HL-60/S4 treated with phorbol 12-myristate 13-acetate at 8.2 ng/mL for 4 days and 3 days (cell line): ENCODE results near the gene DBNDD1.
"Not testable (repeated sequence)": the region's sequence is repeated elsewhere in the genome, so short reads cannot be mapped to it uniquely, and the experiment has no call there.

Experiments used
- in situ Hi-C: fragments of 300-500 bp; cut with MboI; formaldehyde crosslinking; loops from 2 replicates; pipeline ENCODE4 v1.15.0; 2022; ENCODE audit warnings: low sequenced_read_pairs

DBNDD1 gene, protein sequence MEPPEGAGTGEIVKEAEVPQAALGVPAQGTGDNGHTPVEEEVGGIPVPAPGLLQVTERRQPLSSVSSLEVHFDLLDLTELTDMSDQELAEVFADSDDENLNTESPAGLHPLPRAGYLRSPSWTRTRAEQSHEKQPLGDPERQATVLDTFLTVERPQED

DNA sequence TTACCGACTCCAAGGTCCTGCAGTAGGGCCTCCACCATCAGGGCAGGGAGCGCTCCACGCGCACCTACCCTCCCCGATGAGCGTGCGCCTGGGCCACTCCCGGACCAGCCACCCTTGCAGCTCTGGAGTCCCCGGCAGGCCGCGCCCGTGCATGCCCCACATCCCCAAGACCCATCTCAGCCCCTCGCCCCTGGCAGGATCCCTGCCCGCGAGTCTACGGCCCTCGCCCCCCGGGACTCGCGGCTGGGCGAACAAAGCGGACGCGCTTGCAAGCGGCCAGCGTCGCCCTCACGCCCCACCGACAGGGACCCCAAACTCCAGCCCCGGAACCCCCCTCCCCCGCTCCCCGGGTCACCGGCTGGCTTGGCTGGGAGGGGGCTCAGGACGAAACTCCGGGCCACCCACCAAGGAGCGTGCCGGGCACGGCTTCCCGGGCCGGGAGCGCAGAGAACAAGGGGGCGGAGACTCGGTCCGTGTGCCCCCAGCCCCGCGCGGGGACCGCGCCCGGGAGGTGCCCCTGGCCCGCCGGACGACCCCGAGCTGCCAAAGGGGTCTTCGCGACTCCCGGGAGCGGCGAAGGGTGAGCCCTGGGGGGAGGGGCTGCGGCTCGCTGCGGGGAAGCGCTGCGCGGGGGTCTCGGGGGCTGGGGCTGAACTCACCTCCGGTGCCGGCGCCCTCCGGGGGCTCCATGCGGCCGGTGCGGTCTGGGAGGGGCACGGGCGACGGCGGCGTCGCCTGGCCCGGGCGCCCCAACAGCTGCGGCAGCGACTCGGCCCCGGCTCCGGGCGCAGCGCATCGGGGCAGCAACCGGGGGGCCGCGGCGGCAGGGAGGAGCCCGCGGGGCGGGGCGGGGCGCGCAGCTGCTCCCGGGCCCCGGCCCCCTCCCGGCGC, at the start of gene DBNDD1:
DBNDD1 (minus strand) TSS at position 805 of the 891 bp plus-strand sequence; CDS start at position 690, 115 bp downstream.
- in situ Hi-C loops, result no loop called here

- in situ Hi-C loops, result no loop called here
Measured at GRCh38 chr16:90061437-90061836, 42.2 kb upstream of the DBNDD1 start.

GRCh38 chr16:90057738-90058173, 38.5 kb upstream of the DBNDD1 start:
- in situ Hi-C loops, result no loop called here

DNA sequence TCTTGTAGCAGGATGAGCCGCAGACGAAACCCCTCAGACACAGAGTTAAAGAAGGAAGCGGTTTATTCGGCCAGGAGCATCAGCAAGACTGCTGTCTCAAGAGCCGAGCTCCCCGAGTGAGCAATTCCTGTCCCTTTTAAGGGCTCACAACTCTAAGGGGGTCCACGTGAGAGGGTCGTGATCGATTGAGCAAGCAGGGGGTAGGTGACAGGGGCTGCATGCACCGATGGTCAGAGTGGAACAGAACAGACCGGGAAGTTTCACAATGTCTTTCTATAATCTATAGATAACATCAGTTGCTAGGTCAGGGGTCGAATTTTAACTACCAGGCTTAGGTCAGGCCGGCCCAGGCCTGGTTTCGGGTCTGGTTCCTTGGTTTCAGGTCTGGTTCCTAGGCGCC, 37.3 kb upstream of the DBNDD1 start:
- in situ Hi-C loops, result not testable (repeated sequence)

DNA sequence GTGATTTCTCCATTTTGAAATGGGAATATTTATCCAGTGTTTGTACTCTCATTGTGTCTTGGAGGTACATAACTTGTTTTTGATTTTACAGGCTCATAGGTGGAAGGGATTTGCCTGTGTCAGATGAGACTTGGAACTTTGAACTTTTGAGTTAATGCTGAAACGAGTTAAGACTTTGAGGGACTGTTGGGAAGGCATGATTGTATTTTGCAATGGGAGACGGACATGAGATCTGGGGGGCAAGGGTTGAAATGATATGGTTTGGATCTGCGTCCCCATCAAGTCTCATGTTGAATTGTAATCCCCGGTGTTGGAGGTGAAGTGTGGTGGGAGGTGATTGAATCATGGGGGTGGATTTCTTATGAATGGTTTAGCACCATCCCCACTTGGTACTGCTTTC, 36.1 kb upstream of the DBNDD1 start:
- in situ Hi-C loops, result no loop called here

GRCh38 chr16:90054554-90054953, 35.3 kb upstream of the DBNDD1 start:
- in situ Hi-C loops, result no loop called here

- in situ Hi-C loops, result no loop called here
Measured at GRCh38 chr16:90053902-90054500, 34.7 kb upstream of the DBNDD1 start.

- in situ Hi-C loops, result no loop called here
Measured at GRCh38 chr16:90050969-90051368, 31.7 kb upstream of the DBNDD1 start.

DNA sequence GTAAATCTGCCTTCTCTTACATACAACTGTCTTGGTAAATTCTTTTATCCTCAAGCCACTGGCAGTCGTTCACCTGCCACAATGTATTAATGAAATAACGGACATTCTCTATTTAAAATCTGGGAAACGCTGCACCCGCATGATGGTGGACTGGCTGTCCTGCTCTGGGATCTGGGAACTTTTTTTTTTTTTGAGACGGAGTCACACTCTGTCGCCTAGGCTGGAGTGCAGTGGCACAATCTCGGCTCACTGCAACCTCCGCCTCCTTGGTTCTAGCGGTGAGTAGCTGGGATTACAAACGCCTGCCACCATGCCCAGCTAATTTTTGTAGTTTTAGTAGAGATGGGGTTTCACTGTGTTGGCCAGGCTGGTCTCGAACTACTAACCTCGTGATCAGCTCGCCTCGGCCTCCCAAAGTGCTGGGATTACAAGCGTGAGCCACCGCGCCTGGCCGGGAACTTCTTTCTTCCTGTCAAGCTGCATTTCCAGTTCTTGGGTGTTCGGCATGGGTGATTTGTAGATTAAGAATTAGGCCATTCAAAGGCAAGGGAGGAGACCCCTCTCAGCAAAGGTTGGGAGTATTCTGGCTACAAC, 29.6 kb upstream of the DBNDD1 start:
- in situ Hi-C loops, result no loop called here

DNA sequence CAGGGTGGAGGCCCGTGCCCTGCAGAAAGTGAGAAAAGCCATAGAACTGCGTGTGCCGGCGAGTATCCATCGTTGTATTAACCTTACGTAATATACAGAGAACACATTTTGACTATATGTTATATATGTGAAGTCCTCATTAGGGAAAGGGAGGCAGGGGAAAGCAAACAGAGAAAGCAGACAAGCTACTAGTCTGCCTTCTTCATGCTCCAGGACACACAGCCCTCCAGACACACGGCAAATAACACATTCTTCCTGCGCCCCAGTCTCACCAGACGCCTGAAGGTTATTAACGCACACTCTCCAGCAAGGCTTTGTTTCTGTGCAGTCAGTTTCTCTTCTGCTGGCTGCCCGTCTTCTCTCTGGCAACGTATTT, 29.1 kb upstream of the DBNDD1 start:
- in situ Hi-C loops, result no loop called here

DNA sequence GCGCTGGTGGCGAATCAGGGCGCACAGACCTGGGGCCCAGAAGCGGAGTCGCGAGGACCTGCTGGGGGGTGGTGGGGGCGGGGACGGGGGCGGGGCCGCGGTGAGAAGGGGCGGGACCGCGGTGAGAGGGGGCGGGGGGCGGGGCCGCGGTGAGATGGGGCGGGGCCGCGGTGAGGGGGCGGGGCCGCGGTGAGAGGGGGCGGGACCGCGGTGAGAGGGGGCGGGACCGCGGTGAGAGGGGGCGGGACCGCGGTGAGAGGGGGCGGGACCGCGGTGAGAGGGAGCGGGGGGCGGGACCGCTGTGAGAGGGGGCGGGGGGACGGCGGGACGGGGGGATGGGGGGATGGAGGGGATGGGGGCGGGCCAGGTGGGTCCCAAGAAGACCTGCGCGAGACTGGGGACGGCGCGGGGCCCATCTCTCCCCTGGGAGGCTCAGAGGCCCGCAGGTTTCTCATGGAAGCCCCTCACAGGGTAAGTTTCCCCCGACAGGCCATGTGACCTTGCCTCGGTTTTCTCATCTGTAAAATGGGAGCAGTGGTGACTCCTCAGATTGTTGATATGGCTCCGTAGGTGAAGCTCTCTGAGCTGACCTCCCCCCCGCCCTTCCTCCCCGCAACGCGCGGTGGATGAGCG, 28.6 kb upstream of the DBNDD1 start:
- in situ Hi-C loops, result no loop called here

DNA sequence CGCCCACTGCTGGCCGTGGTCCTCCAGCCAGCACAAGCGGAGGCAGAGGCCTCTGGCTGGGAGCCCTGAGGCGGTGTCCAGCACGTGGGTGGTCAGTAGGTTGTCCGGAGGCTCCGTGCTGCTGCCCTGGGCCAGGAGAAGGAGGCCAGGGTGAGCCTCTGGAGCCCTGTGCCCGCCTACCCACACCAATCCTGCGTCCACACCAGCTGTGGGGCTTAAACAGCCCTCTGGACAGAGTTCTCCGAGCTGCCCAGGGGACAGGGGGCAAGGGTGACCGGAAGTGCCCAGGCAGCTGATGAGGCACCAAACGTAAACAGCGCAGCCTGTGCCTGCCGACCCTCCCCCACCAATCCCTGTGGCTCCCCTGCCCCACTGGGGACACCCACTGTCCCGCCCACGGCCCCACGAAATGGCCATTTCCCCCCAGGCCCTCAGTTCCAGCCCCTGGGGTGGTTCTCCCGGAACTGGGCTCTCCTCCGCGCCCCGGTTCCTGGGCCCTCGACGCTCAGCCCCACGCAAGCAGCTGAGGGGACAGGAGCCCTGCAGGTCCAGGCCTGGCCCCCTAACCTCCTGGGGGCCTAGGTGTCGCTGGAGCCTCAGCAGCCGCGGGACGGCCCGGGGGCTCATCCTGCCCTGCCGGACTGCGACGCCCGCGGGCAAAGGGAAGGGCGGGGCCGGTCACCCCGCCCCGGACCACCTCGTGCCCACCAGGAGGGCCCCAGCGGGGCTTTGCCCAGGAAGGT, 27.9 kb upstream of the DBNDD1 start:
- in situ Hi-C loops, result no loop called here

GRCh38 chr16:90046122-90046970, 27.1 kb upstream of the DBNDD1 start:
- in situ Hi-C loops, result no loop called here

DNA sequence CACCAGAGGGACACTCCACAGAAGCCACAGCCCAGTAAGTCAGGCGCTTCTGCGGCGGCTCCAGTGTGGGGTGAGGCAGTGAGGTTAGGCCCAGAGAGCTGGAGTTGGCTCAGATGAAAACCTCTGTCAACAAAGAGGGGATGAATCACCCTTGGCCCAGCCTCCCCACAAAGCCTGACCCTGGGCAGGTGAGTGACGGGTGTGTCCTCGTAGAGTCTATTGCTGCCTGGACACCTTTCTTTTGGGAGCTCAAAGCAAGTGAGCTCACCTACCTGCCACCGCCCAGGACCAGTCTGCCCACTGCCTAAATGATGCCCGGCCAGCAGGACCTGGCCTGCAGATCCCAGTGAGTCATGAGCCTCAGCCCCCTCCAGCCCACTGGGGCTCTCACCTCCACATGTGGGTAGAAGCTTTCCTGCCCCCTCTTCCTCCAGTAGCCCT, 24.9 kb upstream of the DBNDD1 start:
- in situ Hi-C loops, result no loop called here

DNA sequence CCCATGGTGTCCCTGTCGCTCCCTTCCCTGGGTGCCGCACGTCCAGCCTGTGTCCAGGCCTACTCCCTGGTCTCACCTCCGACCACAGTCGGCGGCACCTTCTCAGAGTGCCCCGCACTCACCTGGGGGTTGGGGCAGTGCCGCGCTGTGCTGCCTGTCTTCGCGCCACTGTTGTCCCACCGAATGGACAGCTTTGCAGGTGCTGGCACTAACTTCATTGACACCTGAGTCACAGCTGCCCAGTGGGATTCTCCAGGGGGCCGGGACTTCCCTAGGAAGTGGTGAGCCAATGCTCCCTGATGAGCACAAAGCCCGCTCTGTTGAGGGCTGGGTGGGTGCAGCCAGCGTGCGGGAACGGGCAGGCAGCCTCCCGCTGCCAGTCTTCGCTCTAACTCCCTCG, 24.3 kb upstream of the DBNDD1 start:
- in situ Hi-C loops, result no loop called here

- in situ Hi-C loops, result no loop called here
Measured at GRCh38 chr16:90042946-90043514, 23.8 kb upstream of the DBNDD1 start.

DNA sequence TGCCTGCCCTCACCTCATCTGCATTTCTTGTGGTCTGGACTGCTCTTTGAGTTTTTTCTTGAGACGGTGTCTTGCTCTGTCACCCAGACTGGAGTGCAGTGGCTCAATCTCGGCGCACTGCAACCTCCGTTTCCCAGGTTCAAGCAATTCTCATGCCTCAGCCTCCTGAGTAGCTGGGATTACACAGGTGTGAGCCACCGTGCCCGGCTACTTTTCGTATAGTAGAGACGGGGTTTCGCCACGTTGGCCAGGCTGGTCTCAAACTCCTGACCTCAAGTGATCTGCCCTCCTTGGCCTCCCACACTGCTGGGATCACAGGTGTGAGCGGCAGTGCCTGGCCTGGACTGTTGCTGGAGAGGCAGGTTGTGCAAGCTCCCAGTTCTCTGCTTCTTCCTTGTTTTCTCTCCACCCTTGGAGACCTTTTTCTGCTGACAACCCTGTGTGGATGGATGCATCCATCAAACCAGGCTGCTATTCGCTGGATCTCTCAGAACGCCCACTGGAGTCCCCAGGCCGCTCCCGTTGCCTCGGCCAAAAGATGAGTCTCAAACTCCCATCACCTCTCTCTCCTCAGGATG, 22.7 kb upstream of the DBNDD1 start:
- in situ Hi-C loops, result no loop called here

GRCh38 chr16:90040152-90041023, 21.1 kb upstream of the DBNDD1 start:
- in situ Hi-C loops, result no loop called here
